ENCODE measurements around the gene CRNN.

The CRNN gene

DNA sequence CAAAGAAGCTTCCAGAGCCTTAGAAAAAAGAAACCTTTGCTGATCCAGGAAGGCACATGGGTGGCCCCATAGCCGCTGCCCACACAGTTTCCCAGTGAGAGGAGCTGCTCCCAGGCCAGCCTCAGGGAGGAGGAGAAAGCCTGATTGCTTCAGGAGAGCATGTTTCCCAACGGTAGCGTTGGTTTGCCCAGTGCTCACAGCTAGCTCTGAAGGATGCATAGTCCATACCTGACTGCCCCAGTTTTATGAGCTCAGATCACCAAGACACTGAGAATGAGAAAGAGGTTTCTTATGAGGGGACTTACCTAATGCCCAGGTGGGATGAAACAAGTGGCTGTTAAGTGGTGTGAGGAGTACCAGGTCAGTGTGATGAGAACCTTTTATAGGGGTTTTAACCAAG is at the start of gene CRNN:
Gene CRNN (minus strand): TSS at position 355 of the 400 bp plus-strand sequence. CDS start 2,030 bp downstream, outside the sequence.
- DNase-seq: no peak

DNA sequence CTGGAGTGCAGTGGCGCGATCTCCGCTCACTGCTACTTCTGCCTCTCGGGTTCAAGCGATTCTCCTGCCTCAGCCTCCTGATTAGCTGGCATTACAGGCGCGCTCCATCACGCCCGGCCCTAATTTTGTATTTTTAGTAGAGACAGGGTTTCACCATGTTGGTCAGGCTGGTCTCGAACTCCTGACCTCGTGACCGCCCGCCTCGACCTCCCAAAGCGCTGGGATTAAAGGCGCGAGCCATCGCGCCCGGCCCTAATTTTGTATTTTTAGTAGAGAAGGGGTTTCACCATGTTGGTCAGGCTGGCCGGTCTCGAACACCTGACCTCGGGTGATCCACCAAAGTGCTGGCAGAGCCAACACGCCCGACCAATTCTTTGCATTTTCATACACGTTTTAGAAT is 48.6 kb upstream of the CRNN start:
- DNase-seq: no peak

DNA sequence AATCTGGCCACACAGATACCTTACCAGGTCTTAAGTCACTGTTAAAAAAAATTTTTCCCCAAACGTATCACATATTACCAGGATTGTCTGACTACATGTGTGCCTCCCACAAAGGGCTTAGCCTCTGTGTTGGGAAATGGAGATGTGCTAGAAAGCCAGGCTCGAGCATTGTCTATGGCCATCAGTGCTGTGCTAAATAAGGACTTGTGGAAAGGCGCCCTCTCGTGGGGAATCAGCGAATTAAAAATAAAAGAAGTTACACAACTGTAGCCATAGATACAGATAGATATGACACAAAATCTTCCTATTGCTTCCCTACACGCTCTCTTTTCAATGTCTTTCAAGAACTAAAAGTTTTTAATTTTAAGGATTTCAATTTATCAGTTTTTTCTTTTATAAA is 47.5 kb upstream of the CRNN start:
- DNase-seq: peak; percentile 68

- no peak for DNase-seq
These were observed 46.5 kb upstream of the CRNN start for GRCh38 chr1:152460529-152460899.

DNA sequence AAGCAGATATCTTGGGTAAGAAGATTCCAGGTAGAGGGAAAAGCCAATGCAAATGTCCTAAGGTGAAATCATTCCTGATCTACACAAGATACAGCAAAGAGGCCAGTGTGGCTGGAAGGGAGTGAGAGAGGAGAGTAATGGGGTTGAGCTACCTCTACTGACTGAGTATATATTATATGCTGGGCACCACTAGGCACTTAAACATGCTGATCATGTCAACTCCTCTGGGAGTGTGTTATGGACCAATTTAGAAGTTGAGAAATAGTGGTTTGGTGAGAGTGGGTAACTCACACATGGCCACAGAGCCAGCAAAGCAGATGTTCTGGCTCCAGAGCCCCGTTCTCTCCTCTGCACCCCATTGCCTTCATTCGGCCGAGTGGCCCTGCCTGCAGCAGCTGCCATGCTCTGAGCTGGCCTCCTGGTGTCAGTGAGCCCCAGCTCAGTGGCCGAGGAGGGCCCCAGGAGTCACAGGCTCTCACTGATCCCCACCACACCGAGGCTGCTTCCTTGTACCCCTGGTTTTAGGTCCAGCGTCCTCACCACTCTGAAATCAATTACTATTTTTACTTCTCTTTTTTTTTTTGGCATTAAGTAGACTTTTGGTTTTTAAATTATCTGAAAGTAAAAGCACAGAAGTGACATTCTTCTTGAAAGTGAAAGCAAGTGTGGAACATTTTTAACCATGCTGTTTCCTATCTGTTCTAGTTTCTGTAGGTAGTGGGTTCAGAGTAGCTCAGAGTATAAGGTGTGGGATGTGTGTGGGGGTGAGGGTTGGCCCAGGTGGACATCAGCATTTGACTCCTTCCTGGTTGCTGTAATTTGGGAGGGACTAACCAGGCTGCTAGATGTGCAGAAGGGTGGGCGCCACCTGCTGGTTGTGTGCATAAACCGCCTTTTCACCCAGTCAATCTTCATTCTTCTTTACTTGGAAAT is 45.8 kb upstream of the CRNN start:
- DNase-seq: peak; percentile 47

DNA sequence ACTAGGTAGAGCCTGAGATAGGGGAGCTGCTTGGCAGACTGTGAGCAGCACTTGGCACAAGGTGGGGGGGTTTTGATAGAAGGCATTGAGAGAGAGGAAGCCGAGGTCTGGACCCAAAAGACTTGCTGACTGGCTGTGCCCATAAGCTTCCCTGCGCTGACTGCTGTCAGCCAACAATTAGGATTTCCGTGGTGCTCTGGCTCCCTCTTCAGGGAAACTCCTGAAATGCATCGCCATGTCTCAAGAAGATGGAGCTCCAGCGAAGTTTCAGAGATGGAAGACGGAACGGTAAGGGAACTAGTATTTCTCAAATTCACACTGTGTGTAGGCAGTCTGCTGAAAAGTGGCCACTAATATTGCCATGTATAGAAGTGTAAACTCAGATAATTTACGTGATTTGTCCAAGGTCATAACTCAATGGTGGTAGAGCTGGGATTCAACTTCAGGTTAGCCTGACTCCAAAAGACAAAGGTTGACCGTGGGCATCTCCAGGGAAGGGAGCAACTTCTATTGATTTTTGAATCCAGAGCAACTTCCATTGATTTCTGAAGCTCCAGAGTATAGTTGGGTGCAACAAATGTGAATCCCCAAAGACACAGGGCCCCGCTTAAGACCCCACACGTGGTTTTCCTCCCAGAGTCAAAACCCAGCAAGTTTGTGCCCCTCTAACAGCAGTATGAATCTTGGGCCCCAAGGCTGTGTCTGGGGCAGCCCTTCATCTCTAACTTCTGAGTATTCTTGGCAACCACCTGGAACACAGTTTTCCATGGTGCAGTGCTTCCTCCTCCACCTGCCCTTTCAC is 44.5 kb upstream of the CRNN start:
- peak; percentile 80 for DNase-seq

GRCh38 chr1:152457561-152457960 is 43.5 kb upstream of the CRNN start:
- DNase-seq: no peak

- DNase-seq: no peak
These were observed 43.0 kb upstream of the CRNN start for GRCh38 chr1:152457071-152457470.

GRCh38 chr1:152451254-152451653 is 37.2 kb upstream of the CRNN start:
- DNase-seq: no peak

DNA sequence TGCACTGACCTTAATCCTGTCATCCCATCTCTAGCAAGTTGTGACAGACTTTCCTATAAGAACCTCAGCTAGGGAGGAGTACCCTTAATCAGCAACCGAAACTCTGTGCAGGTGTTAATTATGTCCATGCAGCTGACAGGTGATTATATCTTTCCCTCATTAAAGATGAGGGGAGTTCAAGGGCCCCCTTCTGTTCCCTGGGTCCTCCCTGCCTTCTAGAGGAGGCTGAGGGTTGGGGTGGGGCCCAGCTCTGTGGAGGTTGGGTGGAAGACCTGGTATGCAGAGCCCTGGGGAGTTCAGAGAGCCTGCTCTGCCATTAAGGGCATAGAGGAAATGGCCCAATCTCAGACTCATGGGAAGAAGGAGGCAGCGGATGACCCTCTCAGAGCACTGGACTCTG is 35.6 kb upstream of the CRNN start:
- no peak for DNase-seq

- no peak for DNase-seq
These were observed 34.4 kb upstream of the CRNN start for GRCh38 chr1:152448496-152448895.

DNA sequence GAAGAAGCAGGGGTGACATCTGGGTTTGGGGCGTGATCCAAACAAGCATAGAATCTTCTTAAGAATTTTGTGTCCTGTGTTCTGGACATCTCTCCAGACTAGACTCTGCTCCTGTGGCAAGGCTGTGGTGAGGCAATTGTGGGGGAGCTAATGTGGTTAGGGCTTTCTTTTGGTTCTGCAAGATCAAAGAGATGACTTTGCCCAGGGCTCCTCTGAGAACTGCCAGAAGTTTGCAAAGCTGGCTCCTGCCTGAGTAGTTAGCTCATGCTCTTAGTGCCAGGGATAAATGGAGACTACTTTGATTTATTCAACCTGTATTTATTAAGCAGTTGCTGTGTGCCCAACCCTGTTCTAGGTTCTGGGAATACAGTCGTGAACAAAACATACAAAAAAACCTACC is 34.0 kb upstream of the CRNN start:
- no peak for DNase-seq

DNA sequence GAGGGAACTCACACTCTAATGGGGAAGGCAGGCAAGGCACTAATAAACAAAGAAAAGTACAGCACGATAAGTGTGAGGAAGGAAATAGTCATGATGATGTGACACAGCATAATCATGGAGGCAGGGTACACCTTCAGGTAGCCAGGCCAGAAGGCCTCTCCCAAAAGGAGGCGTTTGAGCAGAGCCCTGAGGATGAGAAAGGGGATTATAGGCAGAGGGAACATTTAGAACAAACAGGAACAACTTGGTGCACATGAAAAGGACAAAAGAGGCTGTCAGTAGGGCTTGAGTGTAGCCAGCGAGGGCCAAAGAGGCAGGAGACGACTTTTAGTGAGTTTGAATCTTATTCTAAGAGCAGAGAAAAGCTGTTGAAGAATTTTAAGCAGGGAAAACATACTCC is 33.4 kb upstream of the CRNN start:
- DNase-seq: no peak

- DNase-seq: no peak
These were observed 30.0 kb upstream of the CRNN start for GRCh38 chr1:152444045-152444444.

- DNase-seq: no peak
These were observed 28.7 kb upstream of the CRNN start for GRCh38 chr1:152442765-152443164.

DNA sequence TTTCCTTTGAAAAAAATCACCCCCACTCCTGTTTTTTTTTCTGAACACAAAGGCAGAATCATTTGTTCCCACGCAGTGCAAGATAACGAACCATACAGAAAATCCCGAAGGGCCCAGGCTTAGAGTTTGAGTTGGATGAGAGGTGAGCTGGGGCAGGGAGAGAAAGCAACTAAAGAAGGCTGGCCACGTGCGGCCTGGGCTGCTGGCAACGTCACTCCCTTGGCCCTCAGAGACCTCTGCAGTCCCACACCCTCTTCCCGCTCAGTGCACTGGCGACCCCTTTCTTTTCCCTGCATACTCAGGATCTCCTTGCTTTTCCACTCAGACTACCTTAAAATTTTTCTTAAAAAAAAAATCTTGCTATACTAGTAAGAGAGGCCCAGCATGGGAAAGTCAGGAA is 28.2 kb upstream of the CRNN start:
- no peak for DNase-seq

DNA sequence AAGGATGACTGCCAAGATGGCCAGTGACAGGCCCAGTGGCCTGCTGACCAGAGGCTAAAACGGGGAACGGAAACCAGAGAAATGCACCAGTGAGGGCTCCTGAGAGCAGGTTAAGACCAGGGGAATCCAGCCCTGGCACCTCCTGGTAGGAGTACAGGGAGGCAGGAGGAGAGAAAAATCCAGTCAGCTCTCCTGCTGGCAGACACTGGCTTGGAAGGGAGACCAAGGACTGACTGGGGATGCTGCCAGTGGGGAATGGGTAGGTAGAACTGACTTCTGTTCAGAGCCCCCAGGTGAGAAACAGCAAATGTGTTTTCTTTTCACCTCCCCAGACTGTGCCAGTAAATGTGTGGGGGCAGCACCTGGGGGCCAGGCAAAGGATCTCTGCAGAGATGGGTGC is 27.7 kb upstream of the CRNN start:
- no peak for DNase-seq

GRCh38 chr1:152440635-152441471 is 26.8 kb upstream of the CRNN start:
- DNase-seq: peak; percentile 79

DNA sequence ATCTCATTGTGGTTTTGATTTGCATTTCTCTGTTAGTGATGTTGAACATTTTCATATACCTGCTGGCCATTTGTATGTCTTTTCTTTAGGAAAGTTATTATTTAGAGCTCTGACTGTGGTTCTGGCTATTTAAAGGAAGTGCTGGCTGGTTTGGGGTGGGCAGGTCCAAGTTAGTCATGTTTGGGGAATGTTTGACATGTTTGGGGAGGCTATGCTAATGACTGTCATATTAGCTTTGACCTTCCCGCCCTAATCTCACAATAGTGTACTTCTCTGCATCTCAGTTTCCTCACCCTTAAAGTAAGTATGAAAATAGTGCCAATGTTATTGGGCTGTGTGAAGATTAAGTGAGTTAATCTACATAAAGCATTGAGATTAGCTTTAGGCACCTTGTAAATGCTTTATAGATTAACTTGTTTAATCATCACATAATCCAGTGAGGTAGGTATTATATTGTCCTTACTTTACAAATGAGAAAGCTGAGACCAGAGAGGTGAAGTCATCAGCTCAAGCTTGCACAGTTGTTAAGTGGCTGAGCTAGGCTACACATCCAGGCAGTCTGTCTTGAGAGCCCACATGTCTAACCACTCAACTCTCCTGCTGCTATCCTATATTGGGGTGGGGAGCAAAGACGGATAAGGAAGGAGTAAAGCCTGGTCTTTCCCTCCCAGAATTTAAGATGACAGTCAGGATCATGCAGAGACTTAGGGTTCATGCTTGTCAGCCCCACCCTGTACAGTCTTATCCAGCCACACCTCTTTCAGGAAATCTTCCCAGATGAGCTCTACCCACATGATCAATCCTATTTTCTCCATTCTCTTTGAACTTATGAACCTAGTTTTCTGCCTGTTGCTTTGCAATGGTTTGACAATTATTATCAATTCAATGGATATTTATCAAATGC is 22.8 kb upstream of the CRNN start:
- DNase-seq: no peak

GRCh38 chr1:152427458-152427857 is 13.4 kb upstream of the CRNN start:
- DNase-seq: no peak

DNA sequence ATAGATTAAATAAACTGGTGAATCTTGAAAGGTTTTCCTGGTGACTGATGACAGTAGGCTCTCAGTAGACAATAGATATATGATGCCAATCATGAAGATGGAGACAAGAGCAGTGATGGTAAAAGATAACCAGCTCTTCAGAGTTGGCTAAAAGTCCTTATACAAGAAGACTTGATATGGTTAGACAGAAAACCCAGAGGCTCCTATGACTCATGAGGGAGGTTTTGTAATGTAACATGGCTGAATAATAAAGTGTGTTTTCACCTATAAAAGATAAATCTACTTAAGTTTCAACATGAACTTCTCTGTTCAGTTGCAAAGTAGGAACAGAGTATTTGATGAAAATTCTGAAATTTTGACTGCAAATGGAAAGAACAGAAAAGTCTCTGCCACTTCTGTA is 12.7 kb upstream of the CRNN start:
- DNase-seq: no peak

GRCh38 chr1:152419917-152420316 is 5.9 kb upstream of the CRNN start:
- DNase-seq: no peak
